GM23338 (cell line): ENCODE results near the gene IPO5. TPM values are rescaled to one million over a fixed set of nuclear protein-coding genes. Genes with fewer than 3 reads are reported as not detected.

Experiments used
- ATAC-seq: fragments of 200-7000 bp; cut with Tn5 transposase; 3 replicates; pipeline ENCODE4 v1.9.1; 2020
- DNase-seq: peaks from one replicate; pipeline ENCODE4 v3.0.0-alpha.2; 2015; ENCODE audit warnings: low spot score
- H2AFZ ChIP-seq: fragments of 200-600 bp; sonication (generic); 2 replicates; pipeline ENCODE4 v1.8.0; 2016; ENCODE audit warnings: antibody characterized with exemption, mild to moderate bottlenecking, moderate library complexity
- H3F3A ChIP-seq: fragments of 200-600 bp; sonication (generic); replicated peaks from 2 replicates; pipeline ENCODE4 v1.8.0; 2017; ENCODE audit warnings: antibody characterized with exemption, mixed run types, low read depth
- H3K27ac ChIP-seq: fragments of 200-600 bp; sonication (generic); 2 replicates; pipeline ENCODE4 v1.6.1; 2016; ENCODE audit warnings: low read depth
- H3K27me3 ChIP-seq: fragments of 200-600 bp; sonication (generic); 2 replicates; pipeline ENCODE4 v1.8.0; 2016; ENCODE audit warnings: mild to moderate bottlenecking, mixed run types, moderate library complexity; ENCODE audit not compliant: insufficient read depth
- H3K36me3 ChIP-seq: fragments of 200-600 bp; sonication (generic); 2 replicates; pipeline ENCODE4 v1.8.0; 2016; ENCODE audit warnings: mild to moderate bottlenecking; ENCODE audit not compliant: insufficient read depth
- H3K4me1 ChIP-seq: fragments of 200-600 bp; sonication (generic); 2 replicates; pipeline ENCODE4 v1.8.0; 2016; ENCODE audit warnings: mild to moderate bottlenecking, moderate library complexity; ENCODE audit not compliant: insufficient read depth
- H3K4me2 ChIP-seq: fragments of 200-600 bp; sonication (generic); 2 replicates; pipeline ENCODE4 v1.7.1; 2017; ENCODE audit warnings: mixed run types
- H3K4me3 ChIP-seq: fragments of 200-600 bp; sonication (generic); 2 replicates; pipeline ENCODE4 v1.6.1; 2016; ENCODE audit warnings: mixed run types
- H3K79me2 ChIP-seq: fragments of 200-600 bp; sonication (generic); replicated peaks from 2 replicates; pipeline ENCODE4 v1.8.0; 2017; ENCODE audit warnings: mild to moderate bottlenecking; ENCODE audit not compliant: insufficient read depth
- H3K9me2 ChIP-seq: fragments of 200-600 bp; sonication (generic); 2 replicates; pipeline ENCODE4 v1.8.0; 2017; ENCODE audit not compliant: insufficient read depth
- H4K20me1 ChIP-seq: fragments of 200-600 bp; sonication (generic); replicated peaks from 2 replicates; pipeline ENCODE4 v1.8.0; 2017; ENCODE audit warnings: mild to moderate bottlenecking; ENCODE audit not compliant: insufficient read depth
- H3K27ac Mint-ChIP-seq: 2 replicates; pipeline ENCODE4 v1.8.0; 2020; ENCODE audit warnings: inconsistent platforms, mild to moderate bottlenecking, moderate library complexity, mixed read lengths
- H3K27me3 Mint-ChIP-seq: 3 replicates; pipeline ENCODE4 v1.8.0; 2022; ENCODE audit warnings: low read depth, mild to moderate bottlenecking, moderate library complexity, mixed read lengths, inconsistent platforms; ENCODE audit not compliant: insufficient read depth, poor library complexity
- H3K36me3 Mint-ChIP-seq: 3 replicates; pipeline ENCODE4 v1.8.0; 2021; ENCODE audit warnings: low read depth, mild to moderate bottlenecking, inconsistent platforms, moderate library complexity, mixed read lengths
- H3K4me1 Mint-ChIP-seq: 3 replicates; pipeline ENCODE4 v1.8.0; 2020; ENCODE audit warnings: mild to moderate bottlenecking, inconsistent platforms, mixed read lengths
- H3K4me3 Mint-ChIP-seq: 3 replicates; pipeline ENCODE4 v1.8.0; 2021; ENCODE audit warnings: moderate library complexity, mild to moderate bottlenecking, inconsistent platforms, mixed read lengths
- H3K9me3 Mint-ChIP-seq: 3 replicates; pipeline ENCODE4 v1.8.0; 2020; ENCODE audit warnings: moderate library complexity, mild to moderate bottlenecking, inconsistent platforms, mixed read lengths
- CREB1 ChIP-seq: fragments of 250-450 bp; sonication (Bioruptor Pico); IDR thresholded peaks from 2 replicates; pipeline ENCODE4 v1.5.0; 2020; ENCODE audit warnings: low read depth, mild to moderate bottlenecking, moderate library complexity
- EZH2 ChIP-seq: fragments of 200-600 bp; sonication (generic); IDR thresholded peaks from one replicate; pipeline ENCODE4 v1.8.0; 2017; ENCODE audit warnings: antibody characterized with exemption, mild to moderate bottlenecking, low read depth; ENCODE audit not compliant: unreplicated experiment
- EZH2phosphoT487 ChIP-seq: fragments of 200-600 bp; sonication (generic); IDR thresholded peaks from one replicate; pipeline ENCODE4 v1.8.1; 2018; ENCODE audit warnings: antibody characterized with exemption; ENCODE audit not compliant: unreplicated experiment
- JUNB ChIP-seq: IDR thresholded peaks from one replicate; pipeline ENCODE4 v1.6.1; 2016; ENCODE audit warnings: antibody characterized with exemption; ENCODE audit not compliant: unreplicated experiment
- POLR2AphosphoS5 ChIP-seq: IDR thresholded peaks from 2 replicates; pipeline ENCODE4 v1.6.1; 2016; ENCODE audit warnings: antibody characterized with exemption, low read depth
- STAT1 ChIP-seq: IDR thresholded peaks from one replicate; pipeline ENCODE4 v1.6.1; 2016; ENCODE audit warnings: antibody characterized with exemption; ENCODE audit not compliant: unreplicated experiment
- ZNF114 ChIP-seq: fragments of 250-450 bp; sonication (Bioruptor Pico); IDR thresholded peaks from 2 replicates; pipeline ENCODE4 v1.5.0; 2020; ENCODE audit warnings: mild to moderate bottlenecking, moderate library complexity
- ZNF331 ChIP-seq: fragments of 250-450 bp; sonication (Bioruptor Pico); IDR thresholded peaks from 2 replicates; pipeline ENCODE4 v1.5.0; 2020; ENCODE audit warnings: low read depth, mild to moderate bottlenecking, moderate library complexity
- polyA plus RNA-seq: library from polyadenylated mRNA; unstranded; fragments of >200 nt; fragmentation: Nextera tagmentation; extraction: Ambion mirVana; gene quantifications from 2 replicates; pipeline ENCODE4 v1.2.1, GENCODE V29; 2016
- total RNA-seq: library from RNA; depleted of rRNA; stranded (reverse); fragments of >200 nt; shearing (Covaris generic); gene quantifications from 2 replicates; pipeline ENCODE4 v1.2.3, GENCODE V29; 2014
- TF ChIP-seq, protein P1 (sequence below), 2 experiments: fragments of 200-600 bp in 1 of 2; sonication (generic) in 1 of 2; conservative IDR thresholded peaks; 2 replicates each; pipeline versions ENCODE4 v1.5.1 to v1.6.1; 2016 to 2017; ENCODE audit warnings: antibody characterized with exemption in 2 of 2, low read depth in 2 of 2, mild to moderate bottlenecking in 2 of 2, moderate library complexity in 1 of 2
- TF ChIP-seq, protein P2 (sequence below): fragments of 250-450 bp; sonication (Bioruptor Pico); IDR thresholded peaks from 2 replicates; pipeline ENCODE4 v1.5.0; 2020; ENCODE audit warnings: mild to moderate bottlenecking, moderate library complexity
- TF ChIP-seq, protein P3 (sequence below): IDR thresholded peaks from one replicate; pipeline ENCODE4 v1.6.1; 2018; ENCODE audit warnings: antibody characterized with exemption; ENCODE audit not compliant: unreplicated experiment
- TF ChIP-seq, protein P4 (sequence below): IDR thresholded peaks from 2 replicates; pipeline ENCODE4 v1.6.1; 2016; ENCODE audit warnings: antibody characterized with exemption

IPO5 gene
- total and polyA plus RNA-seq, 2 experiments from 2014 or later, result 124 to 353 TPM

DNA sequence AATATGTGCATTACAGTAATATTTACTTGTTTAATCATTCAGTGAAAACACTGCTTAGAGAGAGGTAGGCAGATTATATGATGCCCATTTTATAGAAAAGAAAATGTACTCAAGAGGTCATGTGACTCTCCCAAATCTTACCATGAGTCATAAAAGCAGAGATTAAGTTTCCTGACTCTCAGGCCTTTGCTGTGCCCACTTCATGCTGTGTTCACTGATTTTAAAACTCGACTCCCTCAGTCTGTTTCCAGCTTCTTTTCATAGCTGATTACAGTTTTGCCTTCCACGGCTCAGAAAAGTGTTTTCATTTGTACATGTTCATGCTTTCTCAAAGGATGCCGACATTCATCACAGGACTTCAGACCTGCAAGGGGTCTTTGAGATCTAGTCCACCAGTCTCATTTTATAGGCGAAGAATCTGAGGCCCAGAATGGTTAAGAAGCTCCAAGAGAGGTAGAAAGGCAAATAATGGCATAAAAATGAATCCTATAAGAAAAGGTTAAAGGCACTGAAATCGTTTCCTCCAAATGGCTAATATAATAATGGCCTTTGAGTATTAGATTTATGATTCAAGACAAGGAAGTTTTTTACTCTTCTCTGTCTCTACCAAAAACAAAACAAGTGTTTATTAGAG is 9.0 kb upstream of the IPO5 start:
- Histone ChIP-seq H3K4me2 (no peak overlapping the region), H3F3A (no peaks in the 10 kb centered on the region), H2AFZ (no peak overlapping the region), H3K36me3 (no peaks in the 10 kb centered on the region), H4K20me1 (no peaks in the 10 kb centered on the region), H3K4me1 (no peaks in the 10 kb centered on the region), H3K9me2 (no peaks in the 10 kb centered on the region), H3K4me3 (no peak overlapping the region), H3K27ac (no peak overlapping the region), H3K79me2 (no peaks in the 10 kb centered on the region), H3K27me3 (no peaks in the 10 kb centered on the region)
- H3K9me3 Mint-ChIP-seq, result 0 out of 3 replicates have a peak, but pooled peaks cover 4% of the 10 kb centered on the region
- ATAC-seq (no peak), DNase-seq (no peak)
- H3K4me3 Mint-ChIP-seq, result no peak overlapping the region
- H3K27me3 Mint-ChIP-seq, result no peaks in the 10 kb centered on the region
- no peaks in the 10 kb centered on the region for H3K4me1 Mint-ChIP-seq
- no peaks in the 10 kb centered on the region for H3K36me3 Mint-ChIP-seq
- TF ChIP-seq, protein P1, sequence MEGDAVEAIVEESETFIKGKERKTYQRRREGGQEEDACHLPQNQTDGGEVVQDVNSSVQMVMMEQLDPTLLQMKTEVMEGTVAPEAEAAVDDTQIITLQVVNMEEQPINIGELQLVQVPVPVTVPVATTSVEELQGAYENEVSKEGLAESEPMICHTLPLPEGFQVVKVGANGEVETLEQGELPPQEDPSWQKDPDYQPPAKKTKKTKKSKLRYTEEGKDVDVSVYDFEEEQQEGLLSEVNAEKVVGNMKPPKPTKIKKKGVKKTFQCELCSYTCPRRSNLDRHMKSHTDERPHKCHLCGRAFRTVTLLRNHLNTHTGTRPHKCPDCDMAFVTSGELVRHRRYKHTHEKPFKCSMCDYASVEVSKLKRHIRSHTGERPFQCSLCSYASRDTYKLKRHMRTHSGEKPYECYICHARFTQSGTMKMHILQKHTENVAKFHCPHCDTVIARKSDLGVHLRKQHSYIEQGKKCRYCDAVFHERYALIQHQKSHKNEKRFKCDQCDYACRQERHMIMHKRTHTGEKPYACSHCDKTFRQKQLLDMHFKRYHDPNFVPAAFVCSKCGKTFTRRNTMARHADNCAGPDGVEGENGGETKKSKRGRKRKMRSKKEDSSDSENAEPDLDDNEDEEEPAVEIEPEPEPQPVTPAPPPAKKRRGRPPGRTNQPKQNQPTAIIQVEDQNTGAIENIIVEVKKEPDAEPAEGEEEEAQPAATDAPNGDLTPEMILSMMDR (conservative IDR thresholded peaks at IDR 0.05; ENCODE audit: low read depth in 2 of 2), result no peak
- TF ChIP-seq, protein P2, sequence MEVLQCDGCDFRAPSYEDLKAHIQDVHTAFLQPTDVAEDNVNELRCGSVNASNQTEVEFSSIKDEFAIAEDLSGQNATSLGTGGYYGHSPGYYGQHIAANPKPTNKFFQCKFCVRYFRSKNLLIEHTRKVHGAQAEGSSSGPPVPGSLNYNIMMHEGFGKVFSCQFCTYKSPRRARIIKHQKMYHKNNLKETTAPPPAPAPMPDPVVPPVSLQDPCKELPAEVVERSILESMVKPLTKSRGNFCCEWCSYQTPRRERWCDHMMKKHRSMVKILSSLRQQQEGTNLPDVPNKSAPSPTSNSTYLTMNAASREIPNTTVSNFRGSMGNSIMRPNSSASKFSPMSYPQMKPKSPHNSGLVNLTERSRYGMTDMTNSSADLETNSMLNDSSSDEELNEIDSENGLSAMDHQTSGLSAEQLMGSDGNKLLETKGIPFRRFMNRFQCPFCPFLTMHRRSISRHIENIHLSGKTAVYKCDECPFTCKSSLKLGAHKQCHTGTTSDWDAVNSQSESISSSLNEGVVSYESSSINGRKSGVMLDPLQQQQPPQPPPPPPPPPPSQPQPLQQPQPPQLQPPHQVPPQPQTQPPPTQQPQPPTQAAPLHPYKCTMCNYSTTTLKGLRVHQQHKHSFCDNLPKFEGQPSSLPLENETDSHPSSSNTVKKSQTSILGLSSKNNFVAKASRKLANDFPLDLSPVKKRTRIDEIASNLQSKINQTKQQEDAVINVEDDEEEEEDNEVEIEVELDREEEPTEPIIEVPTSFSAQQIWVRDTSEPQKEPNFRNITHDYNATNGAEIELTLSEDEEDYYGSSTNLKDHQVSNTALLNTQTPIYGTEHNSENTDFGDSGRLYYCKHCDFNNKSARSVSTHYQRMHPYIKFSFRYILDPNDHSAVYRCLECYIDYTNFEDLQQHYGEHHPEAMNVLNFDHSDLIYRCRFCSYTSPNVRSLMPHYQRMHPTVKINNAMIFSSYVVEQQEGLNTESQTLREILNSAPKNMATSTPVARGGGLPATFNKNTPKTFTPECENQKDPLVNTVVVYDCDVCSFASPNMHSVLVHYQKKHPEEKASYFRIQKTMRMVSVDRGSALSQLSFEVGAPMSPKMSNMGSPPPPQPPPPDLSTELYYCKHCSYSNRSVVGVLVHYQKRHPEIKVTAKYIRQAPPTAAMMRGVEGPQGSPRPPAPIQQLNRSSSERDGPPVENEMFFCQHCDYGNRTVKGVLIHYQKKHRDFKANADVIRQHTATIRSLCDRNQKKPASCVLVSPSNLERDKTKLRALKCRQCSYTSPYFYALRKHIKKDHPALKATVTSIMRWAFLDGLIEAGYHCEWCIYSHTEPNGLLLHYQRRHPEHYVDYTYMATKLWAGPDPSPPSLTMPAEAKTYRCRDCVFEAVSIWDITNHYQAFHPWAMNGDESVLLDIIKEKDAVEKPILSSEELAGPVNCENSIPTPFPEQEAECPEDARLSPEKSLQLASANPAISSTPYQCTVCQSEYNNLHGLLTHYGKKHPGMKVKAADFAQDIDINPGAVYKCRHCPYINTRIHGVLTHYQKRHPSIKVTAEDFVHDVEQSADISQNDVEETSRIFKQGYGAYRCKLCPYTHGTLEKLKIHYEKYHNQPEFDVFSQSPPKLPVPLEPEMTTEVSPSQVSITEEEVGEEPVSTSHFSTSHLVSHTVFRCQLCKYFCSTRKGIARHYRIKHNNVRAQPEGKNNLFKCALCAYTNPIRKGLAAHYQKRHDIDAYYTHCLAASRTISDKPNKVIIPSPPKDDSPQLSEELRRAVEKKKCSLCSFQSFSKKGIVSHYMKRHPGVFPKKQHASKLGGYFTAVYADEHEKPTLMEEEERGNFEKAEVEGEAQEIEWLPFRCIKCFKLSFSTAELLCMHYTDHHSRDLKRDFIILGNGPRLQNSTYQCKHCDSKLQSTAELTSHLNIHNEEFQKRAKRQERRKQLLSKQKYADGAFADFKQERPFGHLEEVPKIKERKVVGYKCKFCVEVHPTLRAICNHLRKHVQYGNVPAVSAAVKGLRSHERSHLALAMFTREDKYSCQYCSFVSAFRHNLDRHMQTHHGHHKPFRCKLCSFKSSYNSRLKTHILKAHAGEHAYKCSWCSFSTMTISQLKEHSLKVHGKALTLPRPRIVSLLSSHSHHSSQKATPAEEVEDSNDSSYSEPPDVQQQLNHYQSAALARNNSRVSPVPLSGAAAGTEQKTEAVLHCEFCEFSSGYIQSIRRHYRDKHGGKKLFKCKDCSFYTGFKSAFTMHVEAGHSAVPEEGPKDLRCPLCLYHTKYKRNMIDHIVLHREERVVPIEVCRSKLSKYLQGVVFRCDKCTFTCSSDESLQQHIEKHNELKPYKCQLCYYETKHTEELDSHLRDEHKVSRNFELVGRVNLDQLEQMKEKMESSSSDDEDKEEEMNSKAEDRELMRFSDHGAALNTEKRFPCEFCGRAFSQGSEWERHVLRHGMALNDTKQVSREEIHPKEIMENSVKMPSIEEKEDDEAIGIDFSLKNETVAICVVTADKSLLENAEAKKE (CRISPR knock-in tag), result no peak
- no peak for TF ChIP-seq ZNF331 (CRISPR knock-in tag)
- no peak for TF ChIP-seq EZH2phosphoT487
- no peak for TF ChIP-seq POLR2AphosphoS5
- TF ChIP-seq, protein P3, sequence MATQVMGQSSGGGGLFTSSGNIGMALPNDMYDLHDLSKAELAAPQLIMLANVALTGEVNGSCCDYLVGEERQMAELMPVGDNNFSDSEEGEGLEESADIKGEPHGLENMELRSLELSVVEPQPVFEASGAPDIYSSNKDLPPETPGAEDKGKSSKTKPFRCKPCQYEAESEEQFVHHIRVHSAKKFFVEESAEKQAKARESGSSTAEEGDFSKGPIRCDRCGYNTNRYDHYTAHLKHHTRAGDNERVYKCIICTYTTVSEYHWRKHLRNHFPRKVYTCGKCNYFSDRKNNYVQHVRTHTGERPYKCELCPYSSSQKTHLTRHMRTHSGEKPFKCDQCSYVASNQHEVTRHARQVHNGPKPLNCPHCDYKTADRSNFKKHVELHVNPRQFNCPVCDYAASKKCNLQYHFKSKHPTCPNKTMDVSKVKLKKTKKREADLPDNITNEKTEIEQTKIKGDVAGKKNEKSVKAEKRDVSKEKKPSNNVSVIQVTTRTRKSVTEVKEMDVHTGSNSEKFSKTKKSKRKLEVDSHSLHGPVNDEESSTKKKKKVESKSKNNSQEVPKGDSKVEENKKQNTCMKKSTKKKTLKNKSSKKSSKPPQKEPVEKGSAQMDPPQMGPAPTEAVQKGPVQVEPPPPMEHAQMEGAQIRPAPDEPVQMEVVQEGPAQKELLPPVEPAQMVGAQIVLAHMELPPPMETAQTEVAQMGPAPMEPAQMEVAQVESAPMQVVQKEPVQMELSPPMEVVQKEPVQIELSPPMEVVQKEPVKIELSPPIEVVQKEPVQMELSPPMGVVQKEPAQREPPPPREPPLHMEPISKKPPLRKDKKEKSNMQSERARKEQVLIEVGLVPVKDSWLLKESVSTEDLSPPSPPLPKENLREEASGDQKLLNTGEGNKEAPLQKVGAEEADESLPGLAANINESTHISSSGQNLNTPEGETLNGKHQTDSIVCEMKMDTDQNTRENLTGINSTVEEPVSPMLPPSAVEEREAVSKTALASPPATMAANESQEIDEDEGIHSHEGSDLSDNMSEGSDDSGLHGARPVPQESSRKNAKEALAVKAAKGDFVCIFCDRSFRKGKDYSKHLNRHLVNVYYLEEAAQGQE, result no peak
- no peak for TF ChIP-seq STAT1
- no peak for TF ChIP-seq JUNB
- TF ChIP-seq, protein P4, sequence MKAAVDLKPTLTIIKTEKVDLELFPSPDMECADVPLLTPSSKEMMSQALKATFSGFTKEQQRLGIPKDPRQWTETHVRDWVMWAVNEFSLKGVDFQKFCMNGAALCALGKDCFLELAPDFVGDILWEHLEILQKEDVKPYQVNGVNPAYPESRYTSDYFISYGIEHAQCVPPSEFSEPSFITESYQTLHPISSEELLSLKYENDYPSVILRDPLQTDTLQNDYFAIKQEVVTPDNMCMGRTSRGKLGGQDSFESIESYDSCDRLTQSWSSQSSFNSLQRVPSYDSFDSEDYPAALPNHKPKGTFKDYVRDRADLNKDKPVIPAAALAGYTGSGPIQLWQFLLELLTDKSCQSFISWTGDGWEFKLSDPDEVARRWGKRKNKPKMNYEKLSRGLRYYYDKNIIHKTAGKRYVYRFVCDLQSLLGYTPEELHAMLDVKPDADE, result no peak
- no peak for TF ChIP-seq CREB1 (CRISPR knock-in tag)
- TF ChIP-seq EZH2, result no peak
- no peak for TF ChIP-seq ZNF114 (CRISPR knock-in tag)
- H3K27ac Mint-ChIP-seq, result no peak overlapping the region
